HUDEP-2 (cell line): ENCODE data around the gene ARNT2.

Source experiments
- DNase-seq, 76 experiments: peaks; one replicate each; lab custom pipeline; 2025; ENCODE audit not compliant: unreplicated experiment in 76 of 76; lab: John Stamatoyannopoulos, UW

Gene ARNT2

GRCh38 chr15:80405554-80405850 is 1.3 kb downstream of the ARNT2 start:
- DNase-seq: no peak

- DNase-seq: no peak
Observed at GRCh38 chr15:80405970-80406369, 1.8 kb downstream of the ARNT2 start.

GRCh38 chr15:80411788-80412288 is 7.7 kb downstream of the ARNT2 start:
- no peak for DNase-seq

GRCh38 chr15:80414546-80415357 is 10.6 kb downstream of the ARNT2 start:
- no peak for DNase-seq

- DNase-seq: no peak
Observed at GRCh38 chr15:80415358-80415670, 11.1 kb downstream of the ARNT2 start.

- DNase-seq: no peak
Observed at GRCh38 chr15:80416702-80417101, 12.5 kb downstream of the ARNT2 start.

- DNase-seq: peak in 16 of 76 experiments; percentile 0 to 28 (median 8)
Observed at GRCh38 chr15:80418892-80419537, 14.8 kb downstream of the ARNT2 start.

GRCh38 chr15:80419546-80419945 is 15.4 kb downstream of the ARNT2 start:
- DNase-seq: no peak

GRCh38 chr15:80420658-80421057 is 16.5 kb downstream of the ARNT2 start:
- DNase-seq: no peak

- no peak for DNase-seq
Observed at GRCh38 chr15:80423215-80423614, 19.0 kb downstream of the ARNT2 start.

GRCh38 chr15:80424381-80424780 is 20.2 kb downstream of the ARNT2 start:
- DNase-seq: no peak

GRCh38 chr15:80426316-80426715 is 22.1 kb downstream of the ARNT2 start:
- no peak for DNase-seq

GRCh38 chr15:80429964-80430363 is 25.8 kb downstream of the ARNT2 start:
- no peak for DNase-seq

- no peak for DNase-seq
Observed at GRCh38 chr15:80431635-80432344, 27.6 kb downstream of the ARNT2 start.

GRCh38 chr15:80432345-80432702 is 28.1 kb downstream of the ARNT2 start:
- DNase-seq: no peak

GRCh38 chr15:80433836-80434235 is 29.7 kb downstream of the ARNT2 start:
- DNase-seq: no peak

GRCh38 chr15:80434926-80435720 is 30.9 kb downstream of the ARNT2 start:
- no peak for DNase-seq

- no peak for DNase-seq
Observed at GRCh38 chr15:80436511-80437307, 32.5 kb downstream of the ARNT2 start.

- no peak for DNase-seq
Observed at GRCh38 chr15:80437334-80437891, 33.2 kb downstream of the ARNT2 start.

- no peak for DNase-seq
Observed at GRCh38 chr15:80439140-80439539, 35.0 kb downstream of the ARNT2 start.
